Ovary (tissue), 3 donors: ENCODE results near the gene RC3H1.

Source experiments
- CTCF ChIP-seq, 3 donors: fragments of 450-650 bp in 2 of 3; fragments of 200-600 bp in 1 of 3; IDR thresholded peaks; one replicate each; pipeline versions ENCODE4 v1.5.1 to v1.8.0; 2016 to 2022; ENCODE audit warnings: antibody characterized with exemption in 3 of 3, mild to moderate bottlenecking in 1 of 3
- EP300 ChIP-seq: sonication (generic); formaldehyde crosslinking; IDR thresholded peaks from one replicate; pipeline ENCODE4 v1.6.1; 2017; ENCODE audit warnings: antibody characterized with exemption
- donor health status: DM: no; HTN: no; CAD: no.

GRCh38 chr1:173900992-173901391, 121.2 kb downstream of the RC3H1 start:
- TF ChIP-seq CTCF (IDR thresholded peaks at IDR 0.05): no peak
- no peak for TF ChIP-seq EP300
